GM23338 (cell line): Measurements from ENCODE around the gene ACVRL1. TPM values are rescaled to one million over a fixed set of nuclear protein-coding genes. Genes with fewer than 3 reads are reported as not detected.
A peak's percentile ranks its signal among the peaks of the same experiment; 100 is the strongest.

Experiments used
- ATAC-seq: fragments of 200-7000 bp; cut with Tn5 transposase; 3 replicates; pipeline ENCODE4 v1.9.1; 2020
- DNase-seq: peaks from one replicate; pipeline ENCODE4 v3.0.0-alpha.2; 2015; ENCODE audit warnings: low spot score
- H2AFZ ChIP-seq: fragments of 200-600 bp; sonication (generic); 2 replicates; pipeline ENCODE4 v1.8.0; 2016; ENCODE audit warnings: antibody characterized with exemption, mild to moderate bottlenecking, moderate library complexity
- H3F3A ChIP-seq: fragments of 200-600 bp; sonication (generic); replicated peaks from 2 replicates; pipeline ENCODE4 v1.8.0; 2017; ENCODE audit warnings: antibody characterized with exemption, mixed run types, low read depth
- H3K27ac ChIP-seq: fragments of 200-600 bp; sonication (generic); 2 replicates; pipeline ENCODE4 v1.6.1; 2016; ENCODE audit warnings: low read depth
- H3K27me3 ChIP-seq: fragments of 200-600 bp; sonication (generic); 2 replicates; pipeline ENCODE4 v1.8.0; 2016; ENCODE audit warnings: mild to moderate bottlenecking, mixed run types, moderate library complexity; ENCODE audit not compliant: insufficient read depth
- H3K36me3 ChIP-seq: fragments of 200-600 bp; sonication (generic); 2 replicates; pipeline ENCODE4 v1.8.0; 2016; ENCODE audit warnings: mild to moderate bottlenecking; ENCODE audit not compliant: insufficient read depth
- H3K4me1 ChIP-seq: fragments of 200-600 bp; sonication (generic); 2 replicates; pipeline ENCODE4 v1.8.0; 2016; ENCODE audit warnings: mild to moderate bottlenecking, moderate library complexity; ENCODE audit not compliant: insufficient read depth
- H3K4me2 ChIP-seq: fragments of 200-600 bp; sonication (generic); 2 replicates; pipeline ENCODE4 v1.7.1; 2017; ENCODE audit warnings: mixed run types
- H3K4me3 ChIP-seq: fragments of 200-600 bp; sonication (generic); 2 replicates; pipeline ENCODE4 v1.6.1; 2016; ENCODE audit warnings: mixed run types
- H3K79me2 ChIP-seq: fragments of 200-600 bp; sonication (generic); replicated peaks from 2 replicates; pipeline ENCODE4 v1.8.0; 2017; ENCODE audit warnings: mild to moderate bottlenecking; ENCODE audit not compliant: insufficient read depth
- H3K9me2 ChIP-seq: fragments of 200-600 bp; sonication (generic); 2 replicates; pipeline ENCODE4 v1.8.0; 2017; ENCODE audit not compliant: insufficient read depth
- H4K20me1 ChIP-seq: fragments of 200-600 bp; sonication (generic); replicated peaks from 2 replicates; pipeline ENCODE4 v1.8.0; 2017; ENCODE audit warnings: mild to moderate bottlenecking; ENCODE audit not compliant: insufficient read depth
- H3K27ac Mint-ChIP-seq: 2 replicates; pipeline ENCODE4 v1.8.0; 2020; ENCODE audit warnings: inconsistent platforms, mild to moderate bottlenecking, moderate library complexity, mixed read lengths
- H3K27me3 Mint-ChIP-seq: 3 replicates; pipeline ENCODE4 v1.8.0; 2022; ENCODE audit warnings: low read depth, mild to moderate bottlenecking, moderate library complexity, mixed read lengths, inconsistent platforms; ENCODE audit not compliant: insufficient read depth, poor library complexity
- H3K36me3 Mint-ChIP-seq: 3 replicates; pipeline ENCODE4 v1.8.0; 2021; ENCODE audit warnings: low read depth, mild to moderate bottlenecking, inconsistent platforms, moderate library complexity, mixed read lengths
- H3K4me1 Mint-ChIP-seq: 3 replicates; pipeline ENCODE4 v1.8.0; 2020; ENCODE audit warnings: mild to moderate bottlenecking, inconsistent platforms, mixed read lengths
- H3K4me3 Mint-ChIP-seq: 3 replicates; pipeline ENCODE4 v1.8.0; 2021; ENCODE audit warnings: moderate library complexity, mild to moderate bottlenecking, inconsistent platforms, mixed read lengths
- H3K9me3 Mint-ChIP-seq: 3 replicates; pipeline ENCODE4 v1.8.0; 2020; ENCODE audit warnings: moderate library complexity, mild to moderate bottlenecking, inconsistent platforms, mixed read lengths
- CREB1 ChIP-seq: fragments of 250-450 bp; sonication (Bioruptor Pico); IDR thresholded peaks from 2 replicates; pipeline ENCODE4 v1.5.0; 2020; ENCODE audit warnings: low read depth, mild to moderate bottlenecking, moderate library complexity
- EZH2 ChIP-seq: fragments of 200-600 bp; sonication (generic); IDR thresholded peaks from one replicate; pipeline ENCODE4 v1.8.0; 2017; ENCODE audit warnings: antibody characterized with exemption, mild to moderate bottlenecking, low read depth; ENCODE audit not compliant: unreplicated experiment
- EZH2phosphoT487 ChIP-seq: fragments of 200-600 bp; sonication (generic); IDR thresholded peaks from one replicate; pipeline ENCODE4 v1.8.1; 2018; ENCODE audit warnings: antibody characterized with exemption; ENCODE audit not compliant: unreplicated experiment
- STAT1 ChIP-seq: IDR thresholded peaks from one replicate; pipeline ENCODE4 v1.6.1; 2016; ENCODE audit warnings: antibody characterized with exemption; ENCODE audit not compliant: unreplicated experiment
- ZNF331 ChIP-seq: fragments of 250-450 bp; sonication (Bioruptor Pico); IDR thresholded peaks from 2 replicates; pipeline ENCODE4 v1.5.0; 2020; ENCODE audit warnings: low read depth, mild to moderate bottlenecking, moderate library complexity
- polyA plus RNA-seq: library from polyadenylated mRNA; unstranded; fragments of >200 nt; fragmentation: Nextera tagmentation; extraction: Ambion mirVana; gene quantifications from 2 replicates; pipeline ENCODE4 v1.2.1, GENCODE V29; 2016
- total RNA-seq: library from RNA; depleted of rRNA; stranded (reverse); fragments of >200 nt; shearing (Covaris generic); gene quantifications from 2 replicates; pipeline ENCODE4 v1.2.3, GENCODE V29; 2014
- TF ChIP-seq, protein P1 (sequence below): fragments of 250-450 bp; sonication (Bioruptor Pico); IDR thresholded peaks from 2 replicates; pipeline ENCODE4 v1.5.0; 2020; ENCODE audit warnings: mild to moderate bottlenecking, moderate library complexity
- TF ChIP-seq, protein P2 (sequence below): IDR thresholded peaks from one replicate; pipeline ENCODE4 v1.6.1; 2018; ENCODE audit warnings: antibody characterized with exemption; ENCODE audit not compliant: unreplicated experiment
- TF ChIP-seq, protein P3 (sequence below), 2 experiments: fragments of 200-600 bp in 1 of 2; sonication (generic) in 1 of 2; conservative IDR thresholded peaks; 2 replicates each; pipeline versions ENCODE4 v1.5.1 to v1.6.1; 2016 to 2017; ENCODE audit warnings: antibody characterized with exemption in 2 of 2, low read depth in 2 of 2, mild to moderate bottlenecking in 2 of 2, moderate library complexity in 1 of 2
- TF ChIP-seq, protein P4 (sequence below): IDR thresholded peaks from 2 replicates; pipeline ENCODE4 v1.6.1; 2016; ENCODE audit warnings: antibody characterized with exemption

The ACVRL1 gene
- total and polyA plus RNA-seq, 2 experiments from 2014 or later = 0.28 TPM; not detected in 1

DNA sequence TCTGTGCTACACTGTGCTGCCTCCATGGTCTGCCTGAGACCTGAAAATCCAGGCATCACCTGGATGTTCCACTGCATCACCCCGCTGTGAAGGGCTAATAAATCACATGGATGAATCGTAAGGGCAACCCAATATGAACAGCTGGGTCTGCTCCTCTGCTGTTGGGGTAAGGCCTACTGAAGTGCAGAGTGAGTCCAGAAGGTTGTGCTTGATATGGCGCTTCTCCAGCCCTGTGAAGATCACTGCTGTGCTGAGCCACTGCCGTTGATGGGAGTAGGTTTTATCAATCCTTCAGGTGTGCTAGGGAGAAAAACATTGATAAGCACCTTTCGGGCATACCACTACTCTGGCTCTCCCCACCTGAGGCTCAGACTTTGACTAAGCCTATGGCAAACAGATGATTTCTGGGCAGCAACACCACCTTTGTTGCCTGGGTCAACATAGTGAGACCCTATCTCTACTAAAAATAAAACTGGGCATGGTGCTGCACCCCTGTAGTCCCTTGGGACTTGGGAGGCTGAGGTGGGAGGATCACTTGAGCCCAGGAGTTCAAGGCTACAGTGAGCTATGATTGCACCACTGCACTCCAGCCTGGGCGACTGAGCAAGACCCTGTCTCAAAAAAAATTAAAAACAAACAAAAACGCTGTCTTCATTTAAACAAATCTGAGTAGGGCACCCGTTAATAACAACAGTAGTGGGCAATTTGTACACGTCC, 1.7 kb downstream of the ACVRL1 start (continued):
- TF ChIP-seq, protein P1, sequence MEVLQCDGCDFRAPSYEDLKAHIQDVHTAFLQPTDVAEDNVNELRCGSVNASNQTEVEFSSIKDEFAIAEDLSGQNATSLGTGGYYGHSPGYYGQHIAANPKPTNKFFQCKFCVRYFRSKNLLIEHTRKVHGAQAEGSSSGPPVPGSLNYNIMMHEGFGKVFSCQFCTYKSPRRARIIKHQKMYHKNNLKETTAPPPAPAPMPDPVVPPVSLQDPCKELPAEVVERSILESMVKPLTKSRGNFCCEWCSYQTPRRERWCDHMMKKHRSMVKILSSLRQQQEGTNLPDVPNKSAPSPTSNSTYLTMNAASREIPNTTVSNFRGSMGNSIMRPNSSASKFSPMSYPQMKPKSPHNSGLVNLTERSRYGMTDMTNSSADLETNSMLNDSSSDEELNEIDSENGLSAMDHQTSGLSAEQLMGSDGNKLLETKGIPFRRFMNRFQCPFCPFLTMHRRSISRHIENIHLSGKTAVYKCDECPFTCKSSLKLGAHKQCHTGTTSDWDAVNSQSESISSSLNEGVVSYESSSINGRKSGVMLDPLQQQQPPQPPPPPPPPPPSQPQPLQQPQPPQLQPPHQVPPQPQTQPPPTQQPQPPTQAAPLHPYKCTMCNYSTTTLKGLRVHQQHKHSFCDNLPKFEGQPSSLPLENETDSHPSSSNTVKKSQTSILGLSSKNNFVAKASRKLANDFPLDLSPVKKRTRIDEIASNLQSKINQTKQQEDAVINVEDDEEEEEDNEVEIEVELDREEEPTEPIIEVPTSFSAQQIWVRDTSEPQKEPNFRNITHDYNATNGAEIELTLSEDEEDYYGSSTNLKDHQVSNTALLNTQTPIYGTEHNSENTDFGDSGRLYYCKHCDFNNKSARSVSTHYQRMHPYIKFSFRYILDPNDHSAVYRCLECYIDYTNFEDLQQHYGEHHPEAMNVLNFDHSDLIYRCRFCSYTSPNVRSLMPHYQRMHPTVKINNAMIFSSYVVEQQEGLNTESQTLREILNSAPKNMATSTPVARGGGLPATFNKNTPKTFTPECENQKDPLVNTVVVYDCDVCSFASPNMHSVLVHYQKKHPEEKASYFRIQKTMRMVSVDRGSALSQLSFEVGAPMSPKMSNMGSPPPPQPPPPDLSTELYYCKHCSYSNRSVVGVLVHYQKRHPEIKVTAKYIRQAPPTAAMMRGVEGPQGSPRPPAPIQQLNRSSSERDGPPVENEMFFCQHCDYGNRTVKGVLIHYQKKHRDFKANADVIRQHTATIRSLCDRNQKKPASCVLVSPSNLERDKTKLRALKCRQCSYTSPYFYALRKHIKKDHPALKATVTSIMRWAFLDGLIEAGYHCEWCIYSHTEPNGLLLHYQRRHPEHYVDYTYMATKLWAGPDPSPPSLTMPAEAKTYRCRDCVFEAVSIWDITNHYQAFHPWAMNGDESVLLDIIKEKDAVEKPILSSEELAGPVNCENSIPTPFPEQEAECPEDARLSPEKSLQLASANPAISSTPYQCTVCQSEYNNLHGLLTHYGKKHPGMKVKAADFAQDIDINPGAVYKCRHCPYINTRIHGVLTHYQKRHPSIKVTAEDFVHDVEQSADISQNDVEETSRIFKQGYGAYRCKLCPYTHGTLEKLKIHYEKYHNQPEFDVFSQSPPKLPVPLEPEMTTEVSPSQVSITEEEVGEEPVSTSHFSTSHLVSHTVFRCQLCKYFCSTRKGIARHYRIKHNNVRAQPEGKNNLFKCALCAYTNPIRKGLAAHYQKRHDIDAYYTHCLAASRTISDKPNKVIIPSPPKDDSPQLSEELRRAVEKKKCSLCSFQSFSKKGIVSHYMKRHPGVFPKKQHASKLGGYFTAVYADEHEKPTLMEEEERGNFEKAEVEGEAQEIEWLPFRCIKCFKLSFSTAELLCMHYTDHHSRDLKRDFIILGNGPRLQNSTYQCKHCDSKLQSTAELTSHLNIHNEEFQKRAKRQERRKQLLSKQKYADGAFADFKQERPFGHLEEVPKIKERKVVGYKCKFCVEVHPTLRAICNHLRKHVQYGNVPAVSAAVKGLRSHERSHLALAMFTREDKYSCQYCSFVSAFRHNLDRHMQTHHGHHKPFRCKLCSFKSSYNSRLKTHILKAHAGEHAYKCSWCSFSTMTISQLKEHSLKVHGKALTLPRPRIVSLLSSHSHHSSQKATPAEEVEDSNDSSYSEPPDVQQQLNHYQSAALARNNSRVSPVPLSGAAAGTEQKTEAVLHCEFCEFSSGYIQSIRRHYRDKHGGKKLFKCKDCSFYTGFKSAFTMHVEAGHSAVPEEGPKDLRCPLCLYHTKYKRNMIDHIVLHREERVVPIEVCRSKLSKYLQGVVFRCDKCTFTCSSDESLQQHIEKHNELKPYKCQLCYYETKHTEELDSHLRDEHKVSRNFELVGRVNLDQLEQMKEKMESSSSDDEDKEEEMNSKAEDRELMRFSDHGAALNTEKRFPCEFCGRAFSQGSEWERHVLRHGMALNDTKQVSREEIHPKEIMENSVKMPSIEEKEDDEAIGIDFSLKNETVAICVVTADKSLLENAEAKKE (CRISPR knock-in tag) = no peak

DNA sequence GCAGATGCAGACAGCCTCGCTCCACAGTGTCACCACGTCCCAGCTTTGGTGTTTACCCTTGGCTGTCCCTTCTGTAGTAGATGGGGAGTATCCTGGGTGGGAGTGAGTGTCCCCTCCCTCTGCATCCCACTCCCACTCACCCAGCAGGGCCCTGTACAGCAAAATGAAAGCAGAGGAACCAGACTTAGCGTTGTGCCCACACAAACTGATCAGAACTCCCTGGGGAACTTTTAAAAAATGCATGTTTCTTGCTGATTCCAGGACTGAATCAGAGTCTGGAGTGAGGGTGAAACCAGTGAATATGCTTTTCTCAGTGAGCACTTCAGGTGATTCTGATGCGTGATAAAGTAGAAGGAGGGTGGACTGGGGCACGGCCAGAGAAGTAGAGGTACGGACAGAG, 2.9 kb downstream of the ACVRL1 start:
- H3K4me3 ChIP-seq = no peak overlapping the region
- Mint-ChIP-seq H3K36me3 (no peaks in the 10 kb centered on the region), H3K27ac (no peak overlapping the region), H3K4me3 (no peak overlapping the region), H3K9me3 (peaks cover 3% of the 10 kb centered on the region; the same call in 1 of the 3 replicates), H3K4me1 (peaks cover 31% of the 10 kb centered on the region), H3K27me3 (peaks cover 40% of the 10 kb centered on the region)
- H3K9me2 ChIP-seq = no peaks in the 10 kb centered on the region
- H3K4me1 ChIP-seq = peaks cover 13% of the 10 kb centered on the region
- no peak for ATAC-seq
- peaks cover 56% of the 10 kb centered on the region for H3K27me3 ChIP-seq
- no peaks in the 10 kb centered on the region for H3K36me3 ChIP-seq
- TF ChIP-seq, protein P2, sequence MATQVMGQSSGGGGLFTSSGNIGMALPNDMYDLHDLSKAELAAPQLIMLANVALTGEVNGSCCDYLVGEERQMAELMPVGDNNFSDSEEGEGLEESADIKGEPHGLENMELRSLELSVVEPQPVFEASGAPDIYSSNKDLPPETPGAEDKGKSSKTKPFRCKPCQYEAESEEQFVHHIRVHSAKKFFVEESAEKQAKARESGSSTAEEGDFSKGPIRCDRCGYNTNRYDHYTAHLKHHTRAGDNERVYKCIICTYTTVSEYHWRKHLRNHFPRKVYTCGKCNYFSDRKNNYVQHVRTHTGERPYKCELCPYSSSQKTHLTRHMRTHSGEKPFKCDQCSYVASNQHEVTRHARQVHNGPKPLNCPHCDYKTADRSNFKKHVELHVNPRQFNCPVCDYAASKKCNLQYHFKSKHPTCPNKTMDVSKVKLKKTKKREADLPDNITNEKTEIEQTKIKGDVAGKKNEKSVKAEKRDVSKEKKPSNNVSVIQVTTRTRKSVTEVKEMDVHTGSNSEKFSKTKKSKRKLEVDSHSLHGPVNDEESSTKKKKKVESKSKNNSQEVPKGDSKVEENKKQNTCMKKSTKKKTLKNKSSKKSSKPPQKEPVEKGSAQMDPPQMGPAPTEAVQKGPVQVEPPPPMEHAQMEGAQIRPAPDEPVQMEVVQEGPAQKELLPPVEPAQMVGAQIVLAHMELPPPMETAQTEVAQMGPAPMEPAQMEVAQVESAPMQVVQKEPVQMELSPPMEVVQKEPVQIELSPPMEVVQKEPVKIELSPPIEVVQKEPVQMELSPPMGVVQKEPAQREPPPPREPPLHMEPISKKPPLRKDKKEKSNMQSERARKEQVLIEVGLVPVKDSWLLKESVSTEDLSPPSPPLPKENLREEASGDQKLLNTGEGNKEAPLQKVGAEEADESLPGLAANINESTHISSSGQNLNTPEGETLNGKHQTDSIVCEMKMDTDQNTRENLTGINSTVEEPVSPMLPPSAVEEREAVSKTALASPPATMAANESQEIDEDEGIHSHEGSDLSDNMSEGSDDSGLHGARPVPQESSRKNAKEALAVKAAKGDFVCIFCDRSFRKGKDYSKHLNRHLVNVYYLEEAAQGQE = no peak
- TF ChIP-seq STAT1 (no peak), EZH2phosphoT487 (no peak), EZH2 (peak; percentile 27), ZNF331 (no peak), CREB1 (CRISPR knock-in tag) (no peak)
- TF ChIP-seq, protein P3, sequence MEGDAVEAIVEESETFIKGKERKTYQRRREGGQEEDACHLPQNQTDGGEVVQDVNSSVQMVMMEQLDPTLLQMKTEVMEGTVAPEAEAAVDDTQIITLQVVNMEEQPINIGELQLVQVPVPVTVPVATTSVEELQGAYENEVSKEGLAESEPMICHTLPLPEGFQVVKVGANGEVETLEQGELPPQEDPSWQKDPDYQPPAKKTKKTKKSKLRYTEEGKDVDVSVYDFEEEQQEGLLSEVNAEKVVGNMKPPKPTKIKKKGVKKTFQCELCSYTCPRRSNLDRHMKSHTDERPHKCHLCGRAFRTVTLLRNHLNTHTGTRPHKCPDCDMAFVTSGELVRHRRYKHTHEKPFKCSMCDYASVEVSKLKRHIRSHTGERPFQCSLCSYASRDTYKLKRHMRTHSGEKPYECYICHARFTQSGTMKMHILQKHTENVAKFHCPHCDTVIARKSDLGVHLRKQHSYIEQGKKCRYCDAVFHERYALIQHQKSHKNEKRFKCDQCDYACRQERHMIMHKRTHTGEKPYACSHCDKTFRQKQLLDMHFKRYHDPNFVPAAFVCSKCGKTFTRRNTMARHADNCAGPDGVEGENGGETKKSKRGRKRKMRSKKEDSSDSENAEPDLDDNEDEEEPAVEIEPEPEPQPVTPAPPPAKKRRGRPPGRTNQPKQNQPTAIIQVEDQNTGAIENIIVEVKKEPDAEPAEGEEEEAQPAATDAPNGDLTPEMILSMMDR (conservative IDR thresholded peaks at IDR 0.05; ENCODE audit: low read depth in 2 of 2) = no peak
- TF ChIP-seq, protein P4, sequence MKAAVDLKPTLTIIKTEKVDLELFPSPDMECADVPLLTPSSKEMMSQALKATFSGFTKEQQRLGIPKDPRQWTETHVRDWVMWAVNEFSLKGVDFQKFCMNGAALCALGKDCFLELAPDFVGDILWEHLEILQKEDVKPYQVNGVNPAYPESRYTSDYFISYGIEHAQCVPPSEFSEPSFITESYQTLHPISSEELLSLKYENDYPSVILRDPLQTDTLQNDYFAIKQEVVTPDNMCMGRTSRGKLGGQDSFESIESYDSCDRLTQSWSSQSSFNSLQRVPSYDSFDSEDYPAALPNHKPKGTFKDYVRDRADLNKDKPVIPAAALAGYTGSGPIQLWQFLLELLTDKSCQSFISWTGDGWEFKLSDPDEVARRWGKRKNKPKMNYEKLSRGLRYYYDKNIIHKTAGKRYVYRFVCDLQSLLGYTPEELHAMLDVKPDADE = no peak
- peak overlapping the region; percentile 38; the same call in 1 of the 2 replicates for H2AFZ ChIP-seq
- DNase-seq = no peak
- H3K79me2 ChIP-seq = no peaks in the 10 kb centered on the region
- H3K4me2 ChIP-seq = no peak overlapping the region
- no peaks in the 10 kb centered on the region for H4K20me1 ChIP-seq
- H3K27ac ChIP-seq = no peak overlapping the region
- peaks cover 7% of the 10 kb centered on the region for H3F3A ChIP-seq
